SH-SY5Y (cell line): ENCODE data around the gene NR6A1.

Experiments used
- GATA2 ChIP-seq: IDR thresholded peaks from 2 replicates; pipeline ENCODE4 v1.6.1; 2011; ENCODE audit warnings: mild to moderate bottlenecking, low read depth, low read length
- GATA3 ChIP-seq: IDR thresholded peaks from 2 replicates; pipeline ENCODE4 v1.6.1; 2011; ENCODE audit warnings: low read depth, mild to moderate bottlenecking, low read length, moderate library complexity

GRCh38 chr9:124498040-124498439 lies 273.1 kb downstream of the NR6A1 start:
- no peak for TF ChIP-seq GATA2
- TF ChIP-seq GATA3, result no peak
